Cardiac muscle cell (in vitro differentiated cells and primary cell): ENCODE data around the gene MAEA. TPM values are rescaled to one million over a fixed set of nuclear protein-coding genes. Genes with fewer than 3 reads are reported as not detected.

Source experiments
- DNase-seq, 2 donors: peaks; one replicate each; pipeline versions ENCODE4 v3.0.0 to v3.0.0-alpha.2; 2010 to 2017; ENCODE audit warnings: low read depth in 1 of 2, low spot score in 1 of 2
- H3K27ac ChIP-seq: fragments of 200-600 bp; sonication (generic); 2 replicates; pipeline ENCODE4 v1.5.1; 2016
- H3K27me3 ChIP-seq: fragments of 200-600 bp; sonication (generic); 2 replicates; pipeline ENCODE4 v1.6.0; 2016; ENCODE audit warnings: control low read depth
- H3K36me3 ChIP-seq: fragments of 200-600 bp; sonication (generic); 2 replicates; pipeline ENCODE4 v1.5.1; 2016; ENCODE audit warnings: control low read depth
- H3K4me1 ChIP-seq: fragments of 200-600 bp; sonication (generic); 2 replicates; pipeline ENCODE4 v1.8.1; 2017; ENCODE audit warnings: low read depth, mild to moderate bottlenecking, mixed run types
- H3K4me3 ChIP-seq: fragments of 200-600 bp; sonication (generic); 2 replicates; pipeline ENCODE4 v1.5.1; 2016; ENCODE audit warnings: mild to moderate bottlenecking
- H3K9me3 ChIP-seq: fragments of 200-600 bp; sonication (generic); 2 replicates; pipeline ENCODE4 v1.5.1; 2017; ENCODE audit warnings: low read depth, mild to moderate bottlenecking, control low read depth
- polyA plus RNA-seq: library from polyadenylated mRNA; unstranded; fragments of >200 nt; fragmentation: Nextera tagmentation; extraction: Ambion mirVana; gene quantifications from 2 replicates; pipeline ENCODE4 v1.2.1, GENCODE V29; 2016
- total RNA-seq: library from RNA; depleted of rRNA; stranded (reverse); fragments of >200 nt; gene quantifications from 2 replicates; pipeline ENCODE4 v1.2.3, GENCODE V29; 2016
- TF ChIP-seq, protein P1 (sequence below): IDR thresholded peaks from 2 replicates; pipeline ENCODE4 v1.5.1; 2012; ENCODE audit warnings: low read depth, mild to moderate bottlenecking, low read length

The MAEA gene
- total and polyA plus RNA-seq, 2 experiments from 2014 or later = 76.8 to 85.0 TPM

DNA sequence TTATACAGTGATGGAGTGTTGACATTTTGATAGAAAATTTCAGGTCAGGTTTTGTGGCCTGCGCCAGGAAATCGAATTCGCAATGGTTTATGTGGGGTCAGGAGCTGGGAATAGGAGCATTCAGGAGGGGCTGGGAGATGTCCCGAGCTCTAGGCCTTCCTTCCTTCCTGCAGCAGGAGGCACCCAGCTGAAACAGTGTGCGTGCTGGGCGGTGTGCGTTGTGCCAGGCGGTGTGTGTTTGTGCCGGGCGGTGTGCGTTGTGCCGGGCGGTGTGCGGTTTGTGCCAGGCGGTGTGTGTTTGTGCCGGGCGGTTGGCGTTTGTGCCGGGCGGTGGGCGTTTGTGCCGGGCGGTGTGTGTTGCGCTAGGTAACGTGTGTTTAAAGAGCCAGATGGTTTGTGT is 59.1 kb downstream of the MAEA start:
- H3K27ac ChIP-seq = no peak overlapping the region
- H3K4me3 ChIP-seq = no peak overlapping the region
- peaks cover 6% of the 10 kb centered on the region for H3K4me1 ChIP-seq
- H3K27me3 ChIP-seq = no peaks in the 10 kb centered on the region
- no peaks in the 10 kb centered on the region for H3K9me3 ChIP-seq
- no peaks in the 10 kb centered on the region for H3K36me3 ChIP-seq
- TF ChIP-seq, protein P1, sequence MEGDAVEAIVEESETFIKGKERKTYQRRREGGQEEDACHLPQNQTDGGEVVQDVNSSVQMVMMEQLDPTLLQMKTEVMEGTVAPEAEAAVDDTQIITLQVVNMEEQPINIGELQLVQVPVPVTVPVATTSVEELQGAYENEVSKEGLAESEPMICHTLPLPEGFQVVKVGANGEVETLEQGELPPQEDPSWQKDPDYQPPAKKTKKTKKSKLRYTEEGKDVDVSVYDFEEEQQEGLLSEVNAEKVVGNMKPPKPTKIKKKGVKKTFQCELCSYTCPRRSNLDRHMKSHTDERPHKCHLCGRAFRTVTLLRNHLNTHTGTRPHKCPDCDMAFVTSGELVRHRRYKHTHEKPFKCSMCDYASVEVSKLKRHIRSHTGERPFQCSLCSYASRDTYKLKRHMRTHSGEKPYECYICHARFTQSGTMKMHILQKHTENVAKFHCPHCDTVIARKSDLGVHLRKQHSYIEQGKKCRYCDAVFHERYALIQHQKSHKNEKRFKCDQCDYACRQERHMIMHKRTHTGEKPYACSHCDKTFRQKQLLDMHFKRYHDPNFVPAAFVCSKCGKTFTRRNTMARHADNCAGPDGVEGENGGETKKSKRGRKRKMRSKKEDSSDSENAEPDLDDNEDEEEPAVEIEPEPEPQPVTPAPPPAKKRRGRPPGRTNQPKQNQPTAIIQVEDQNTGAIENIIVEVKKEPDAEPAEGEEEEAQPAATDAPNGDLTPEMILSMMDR = no peak
- no peak for DNase-seq

DNA sequence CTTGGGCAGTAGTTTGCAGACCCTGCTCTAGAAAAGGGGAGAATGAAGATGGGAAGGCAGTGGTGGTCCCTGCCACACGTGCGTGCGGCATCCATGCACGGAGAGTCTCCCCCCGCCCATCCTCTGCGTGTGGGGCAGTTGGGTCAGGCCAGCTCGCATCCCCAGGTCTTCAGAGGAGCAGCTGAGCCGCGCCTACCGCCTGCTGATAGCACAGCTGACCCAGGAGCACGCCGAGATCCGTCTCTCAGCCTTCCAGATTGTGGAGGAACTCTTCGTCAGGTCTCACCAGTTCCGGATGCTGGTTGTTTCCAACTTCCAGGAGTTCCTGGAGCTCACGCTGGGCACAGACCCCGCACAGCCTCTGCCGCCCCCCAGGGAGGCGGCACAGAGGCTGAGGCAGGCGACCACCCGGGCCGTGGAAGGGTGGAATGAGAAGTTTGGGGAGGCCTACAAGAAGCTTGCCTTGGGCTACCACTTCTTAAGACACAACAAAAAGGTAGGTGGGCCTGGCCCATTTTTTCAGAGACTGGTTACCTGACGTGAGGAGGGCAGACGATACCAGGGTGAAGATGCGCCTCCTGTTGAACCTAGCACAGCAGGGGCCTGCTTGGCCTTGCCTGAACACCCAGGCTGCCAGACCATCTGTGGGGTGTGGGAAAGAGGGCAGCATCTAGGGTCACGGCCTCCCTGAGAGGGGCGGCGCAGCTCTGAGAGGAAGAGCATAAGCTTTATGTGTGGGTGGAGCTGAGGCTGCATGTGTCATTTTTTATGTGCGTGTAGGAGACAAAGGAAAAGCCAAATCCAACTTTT is 59.9 kb downstream of the MAEA start:
- Histone ChIP-seq H3K4me3 (no peak overlapping the region), H3K27ac (no peak overlapping the region), H3K9me3 (no peaks in the 10 kb centered on the region), H3K4me1 (peaks cover 6% of the 10 kb centered on the region), H3K27me3 (no peaks in the 10 kb centered on the region), H3K36me3 (no peaks in the 10 kb centered on the region)
- no peak for DNase-seq
- TF ChIP-seq, protein P1 = no peak

DNA sequence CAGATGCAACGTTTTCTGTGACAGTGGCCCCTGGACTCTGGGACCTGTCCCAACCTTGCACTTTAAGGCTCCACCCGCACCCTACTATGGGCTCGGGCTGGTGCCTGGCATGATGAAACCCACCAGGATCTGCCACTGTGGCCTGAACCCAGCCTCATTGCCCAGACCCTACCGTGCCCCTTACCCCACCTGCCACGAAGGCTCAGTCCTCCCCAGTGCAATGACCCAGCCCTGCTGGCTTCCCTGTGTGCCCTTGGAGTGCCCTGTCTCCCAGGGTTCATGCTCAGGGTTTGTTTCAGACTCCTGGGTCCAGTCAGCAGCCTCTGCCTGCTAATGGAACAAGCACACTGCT is 60.5 kb downstream of the MAEA start:
- H3K36me3 ChIP-seq = no peaks in the 10 kb centered on the region
- H3K27ac ChIP-seq = no peak overlapping the region
- no peaks in the 10 kb centered on the region for H3K9me3 ChIP-seq
- TF ChIP-seq, protein P1 = no peak
- no peaks in the 10 kb centered on the region for H3K27me3 ChIP-seq
- H3K4me3 ChIP-seq = no peak overlapping the region
- no peak for DNase-seq
- H3K4me1 ChIP-seq = peaks cover 6% of the 10 kb centered on the region

DNA sequence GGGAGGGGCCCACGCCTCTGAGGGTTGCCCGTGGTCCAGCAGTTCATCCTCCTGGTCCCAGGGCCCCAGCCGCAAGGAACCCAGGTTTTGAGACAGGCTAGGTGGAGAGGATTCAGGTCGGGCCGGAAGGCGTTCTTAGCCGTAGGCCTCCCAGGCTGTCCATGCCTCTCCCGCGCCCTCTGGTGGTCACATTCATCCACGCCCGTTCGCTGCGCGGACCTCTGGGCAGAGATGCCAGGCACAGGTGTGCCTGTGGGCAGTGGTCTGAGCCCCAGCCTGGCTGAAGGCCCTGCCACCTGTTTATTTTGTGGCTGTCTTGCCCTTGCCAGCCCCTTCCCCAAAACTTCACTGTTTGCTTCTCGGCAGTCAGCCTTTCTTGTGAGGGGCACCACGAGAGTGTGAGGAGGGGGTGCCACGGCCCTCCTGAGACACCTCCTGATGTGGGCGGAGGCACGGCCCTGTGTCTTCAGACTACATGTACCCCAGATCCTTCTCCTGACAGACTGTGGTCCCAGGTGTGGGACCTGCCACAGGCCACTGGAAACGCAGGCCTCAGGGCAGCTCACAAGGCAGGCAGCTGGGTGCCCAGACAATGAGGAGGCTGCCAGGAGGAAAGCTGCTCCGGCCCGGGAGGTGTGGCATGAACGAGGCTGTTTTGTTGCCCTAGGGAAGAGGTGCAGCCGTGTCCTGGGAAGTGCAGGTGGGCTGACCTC is 62.3 kb downstream of the MAEA start:
- peak; percentile 80 to 90 for DNase-seq
- Histone ChIP-seq H3K4me3 (no peak overlapping the region), H3K27ac (no peak overlapping the region), H3K9me3 (no peaks in the 10 kb centered on the region), H3K4me1 (peaks cover 6% of the 10 kb centered on the region), H3K27me3 (no peaks in the 10 kb centered on the region), H3K36me3 (no peaks in the 10 kb centered on the region)
- TF ChIP-seq, protein P1 = peak; percentile 93

DNA sequence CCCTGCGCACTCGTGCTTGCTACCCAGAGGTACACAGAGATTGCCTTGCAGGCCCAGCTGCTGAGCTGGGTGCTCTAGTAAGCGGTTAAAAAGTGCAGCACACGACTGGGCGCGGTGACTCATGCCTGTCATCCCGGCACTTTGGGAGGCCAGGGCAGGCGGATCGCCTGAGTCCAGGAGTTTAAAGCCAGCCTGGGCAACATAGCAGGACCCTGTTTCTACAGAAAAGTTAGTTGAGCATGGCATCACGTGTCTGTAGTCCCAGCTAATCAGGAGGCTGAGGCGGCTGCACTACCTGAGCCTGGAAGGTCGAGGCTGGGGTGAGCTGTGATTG is 62.8 kb downstream of the MAEA start:
- no peaks in the 10 kb centered on the region for H3K27me3 ChIP-seq
- H3K4me1 ChIP-seq = peaks cover 6% of the 10 kb centered on the region
- no peak for DNase-seq
- H3K27ac ChIP-seq = no peak overlapping the region
- H3K9me3 ChIP-seq = no peaks in the 10 kb centered on the region
- H3K4me3 ChIP-seq = no peak overlapping the region
- TF ChIP-seq, protein P1 = no peak
- no peaks in the 10 kb centered on the region for H3K36me3 ChIP-seq
